A673 (cell line): ENCODE data around the gene UAP1. TPM values are rescaled to one million over a fixed set of nuclear protein-coding genes. Genes with fewer than 3 reads are reported as not detected.

Source experiments
- BruUV-seq: library from RNA; stranded (reverse); fragments of 400-500 nt; replicated peaks from 2 replicates; lab custom pipeline; 2021; lab: Mats Ljungman, UMichigan
- CTCF ChIA-PET: fragments of 300-600 bp; sonication (Branson Sonifier 250); formaldehyde crosslinking; loops from one replicate; lab custom pipeline; 2022; ENCODE audit warnings: antibody characterized with exemption; lab: Charles Lee
- POLR2A ChIA-PET: fragments of 300-600 bp; sonication (Branson Sonifier 250); formaldehyde crosslinking; loops from one replicate; lab custom pipeline; 2022; ENCODE audit warnings: antibody characterized with exemption; ENCODE audit not compliant: low non-redundant PET; lab: Charles Lee
- DNase-seq: peaks from one replicate; pipeline ENCODE4 v3.0.0-alpha.2; 2015; ENCODE audit warnings: low spot score
- H3K27ac ChIP-seq: fragments of 200-600 bp; sonication (generic); 2 replicates; pipeline ENCODE4 v1.5.1; 2016; ENCODE audit warnings: mixed run types, low read depth, mild to moderate bottlenecking, mixed read lengths, antibody characterized with exemption, low read length; ENCODE audit not compliant: poor library complexity, severe bottlenecking
- H3K27me3 ChIP-seq: fragments of 200-600 bp; sonication (generic); replicated peaks from 2 replicates; pipeline ENCODE4 v1.6.1; 2017; ENCODE audit warnings: mixed run types, low read depth, mild to moderate bottlenecking, mixed read lengths, antibody characterized with exemption, low read length; ENCODE audit not compliant: insufficient read depth, poor library complexity
- H3K36me3 ChIP-seq: fragments of 200-600 bp; sonication (generic); 2 replicates; pipeline ENCODE4 v1.6.1; 2016; ENCODE audit warnings: mixed run types, mild to moderate bottlenecking, mixed read lengths, antibody characterized with exemption, low read length; ENCODE audit not compliant: insufficient read depth, poor library complexity, severe bottlenecking
- H3K4me1 ChIP-seq: fragments of 200-600 bp; sonication (generic); 2 replicates; pipeline ENCODE4 v1.6.1; 2017; ENCODE audit warnings: mixed run types, mild to moderate bottlenecking, mixed read lengths, antibody characterized with exemption, low read length; ENCODE audit not compliant: insufficient read depth, poor library complexity, severe bottlenecking
- H3K4me3 ChIP-seq: fragments of 200-600 bp; sonication (generic); 2 replicates; pipeline ENCODE4 v1.5.1; 2016; ENCODE audit warnings: low read depth, mixed run types, mild to moderate bottlenecking, mixed read lengths, low read length; ENCODE audit not compliant: poor library complexity, severe bottlenecking
- H3K9me3 ChIP-seq: fragments of 200-600 bp; sonication (generic); 2 replicates; pipeline ENCODE4 v1.6.1; 2016; ENCODE audit warnings: mixed run types, low read depth, mild to moderate bottlenecking, mixed read lengths, antibody characterized with exemption, low read length; ENCODE audit not compliant: poor library complexity, severe bottlenecking
- EZH2 ChIP-seq: fragments of 200-600 bp; sonication (generic); IDR thresholded peaks from 2 replicates; pipeline ENCODE4 v1.6.1; 2017; ENCODE audit warnings: borderline replicate concordance, low read depth, mild to moderate bottlenecking, mixed read lengths, antibody characterized with exemption, low read length; ENCODE audit not compliant: poor library complexity, severe bottlenecking
- intact Hi-C: fragments of 100-400 bp; cut with micrococcal nuclease; formaldehyde crosslinking; loops from one replicate; pipeline ENCODE4 v1.10.0; 2022; ENCODE audit not compliant: unreplicated experiment
- total RNA-seq: library from RNA; stranded (reverse); gene quantifications from 2 replicates; pipeline ENCODE4 v1.2.3, GENCODE V29; 2021
- TF ChIP-seq, protein P1 (sequence below): fragments of 300-800, 200-600 bp; sonication (generic); conservative IDR thresholded peaks from 2 replicates; pipeline ENCODE4 v1.5.1; 2017; ENCODE audit warnings: low read depth, mild to moderate bottlenecking, antibody characterized with exemption, low read length, moderate library complexity, mixed read lengths

The UAP1 gene
- total RNA-seq, 1 experiment from 2014 or later, result 152 TPM

DNA sequence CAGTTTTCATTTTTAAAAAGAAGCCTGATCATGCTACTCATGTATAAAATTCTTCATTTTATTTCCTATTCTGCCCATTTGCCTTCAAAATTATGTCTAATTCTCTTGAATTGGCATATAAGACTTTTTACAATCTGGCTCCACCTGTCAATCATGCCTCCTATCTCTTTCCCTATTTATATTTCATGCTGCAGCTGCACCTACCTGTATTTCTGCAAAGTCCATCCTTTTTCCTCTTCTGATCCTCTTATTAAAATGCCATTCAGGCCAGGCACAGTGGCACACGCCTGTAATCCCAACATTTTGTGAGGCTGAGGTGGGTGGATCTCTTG, 30.6 kb upstream of the UAP1 start:
- ChIA-PET POLR2A (no interaction called here), CTCF (no interaction called here)
- TF ChIP-seq, protein P1, sequence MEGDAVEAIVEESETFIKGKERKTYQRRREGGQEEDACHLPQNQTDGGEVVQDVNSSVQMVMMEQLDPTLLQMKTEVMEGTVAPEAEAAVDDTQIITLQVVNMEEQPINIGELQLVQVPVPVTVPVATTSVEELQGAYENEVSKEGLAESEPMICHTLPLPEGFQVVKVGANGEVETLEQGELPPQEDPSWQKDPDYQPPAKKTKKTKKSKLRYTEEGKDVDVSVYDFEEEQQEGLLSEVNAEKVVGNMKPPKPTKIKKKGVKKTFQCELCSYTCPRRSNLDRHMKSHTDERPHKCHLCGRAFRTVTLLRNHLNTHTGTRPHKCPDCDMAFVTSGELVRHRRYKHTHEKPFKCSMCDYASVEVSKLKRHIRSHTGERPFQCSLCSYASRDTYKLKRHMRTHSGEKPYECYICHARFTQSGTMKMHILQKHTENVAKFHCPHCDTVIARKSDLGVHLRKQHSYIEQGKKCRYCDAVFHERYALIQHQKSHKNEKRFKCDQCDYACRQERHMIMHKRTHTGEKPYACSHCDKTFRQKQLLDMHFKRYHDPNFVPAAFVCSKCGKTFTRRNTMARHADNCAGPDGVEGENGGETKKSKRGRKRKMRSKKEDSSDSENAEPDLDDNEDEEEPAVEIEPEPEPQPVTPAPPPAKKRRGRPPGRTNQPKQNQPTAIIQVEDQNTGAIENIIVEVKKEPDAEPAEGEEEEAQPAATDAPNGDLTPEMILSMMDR, result no peak
- TF ChIP-seq EZH2, result no peak
- no peak overlapping the region for H3K4me3 ChIP-seq
- no peak for DNase-seq
- H3K27ac ChIP-seq, result no peak overlapping the region
- BruUV-seq, result no TSS peak
- no peaks in the 10 kb centered on the region for H3K9me3 ChIP-seq
- intact Hi-C loops, result no loop called here
- no peaks in the 10 kb centered on the region for H3K27me3 ChIP-seq
- peaks cover 8% of the 10 kb centered on the region for H3K36me3 ChIP-seq
- H3K4me1 ChIP-seq, result peaks cover 10% of the 10 kb centered on the region

DNA sequence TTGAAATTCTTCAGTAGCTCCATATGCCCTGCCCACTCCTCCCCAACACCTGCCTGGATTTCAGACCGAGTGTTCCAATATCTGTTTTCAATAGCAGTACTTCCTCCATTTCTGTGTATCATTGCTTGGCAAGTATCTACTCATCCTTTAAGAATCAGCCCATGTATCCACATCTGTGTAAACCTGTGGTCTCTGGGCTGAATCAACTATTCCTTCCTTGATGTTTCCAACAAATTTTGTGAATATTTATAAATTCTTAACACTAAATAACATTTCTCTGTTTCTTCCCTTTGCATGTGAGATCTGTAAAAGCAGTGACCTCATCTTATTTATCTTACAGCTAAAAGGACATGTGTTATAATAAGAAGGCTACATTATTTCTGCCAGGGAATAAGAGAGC, 26.0 kb upstream of the UAP1 start:
- no TSS peak for BruUV-seq
- Histone ChIP-seq H3K4me1 (peaks cover 5% of the 10 kb centered on the region), H3K4me3 (no peak overlapping the region), H3K27me3 (no peaks in the 10 kb centered on the region), H3K27ac (no peak overlapping the region), H3K9me3 (no peaks in the 10 kb centered on the region), H3K36me3 (no peaks in the 10 kb centered on the region)
- ChIA-PET POLR2A (no interaction called here), CTCF (no interaction called here)
- DNase-seq, result no peak
- intact Hi-C loops, result no loop called here
- TF ChIP-seq EZH2, result no peak
- TF ChIP-seq, protein P1, result no peak

DNA sequence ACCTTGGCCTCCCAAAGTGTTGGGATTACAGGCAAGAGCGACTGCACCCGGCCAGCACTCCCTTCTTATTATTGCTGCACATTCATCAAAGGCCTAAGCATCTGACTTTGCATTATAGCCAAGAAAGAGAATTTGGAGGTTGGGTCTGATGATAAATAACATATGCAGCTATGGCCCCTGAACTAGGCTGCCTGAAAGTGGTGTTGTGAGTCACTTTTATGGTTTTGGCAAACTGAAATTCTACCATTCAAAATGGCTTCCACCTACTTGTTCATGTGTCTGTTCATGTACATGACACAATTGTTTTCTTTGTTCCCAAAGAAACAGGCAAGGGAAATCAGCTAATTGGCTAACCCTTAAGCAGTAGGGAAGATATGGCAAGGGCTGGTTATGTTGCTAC, 25.0 kb upstream of the UAP1 start:
- Histone ChIP-seq H3K27me3 (no peaks in the 10 kb centered on the region), H3K9me3 (no peaks in the 10 kb centered on the region), H3K4me3 (no peak overlapping the region), H3K36me3 (no peaks in the 10 kb centered on the region), H3K4me1 (peaks cover 4% of the 10 kb centered on the region), H3K27ac (no peak overlapping the region)
- no TSS peak for BruUV-seq
- ChIA-PET POLR2A (no interaction called here), CTCF (interaction anchor here (0.6 kb wide), 1 partner anchor 22 kb away, joined by 7 read pairs; no protein-coding TSS in a partner anchor)
- intact Hi-C loops, result no loop called here
- DNase-seq, result no peak
- TF ChIP-seq EZH2, result no peak
- TF ChIP-seq, protein P1, result no peak
